ENCODE results near the gene UBL4B. TPM values are rescaled to one million over a fixed set of nuclear protein-coding genes. Genes with fewer than 3 reads are reported as not detected.

UBL4B gene
- total and polyA plus RNA-seq, 11 donors = 0.11 TPM; not detected in 10

GRCh38 chr1:110065841-110066240 lies 46.4 kb upstream of the UBL4B start:
- peaks cover 0 to 2% (median 0%) of the 10 kb centered on the region in 9 donors for H3K36me3 ChIP-seq
- no peak for DNase-seq
- H3K4me1 ChIP-seq = peaks cover 5 to 32% (median 20%) of the 10 kb centered on the region in 12 donors
- WGBS, 4 donors = 92 to 94% (median 93%) methylated on average over 5 of the region's 5 CpGs
- H3K4me3 ChIP-seq = no peak overlapping the region
- H3K27me3 ChIP-seq = peaks cover 29 to 43% (median 41%) of the 10 kb centered on the region in 9 donors
- no peak for ATAC-seq
- TF ChIP-seq, protein P1, sequence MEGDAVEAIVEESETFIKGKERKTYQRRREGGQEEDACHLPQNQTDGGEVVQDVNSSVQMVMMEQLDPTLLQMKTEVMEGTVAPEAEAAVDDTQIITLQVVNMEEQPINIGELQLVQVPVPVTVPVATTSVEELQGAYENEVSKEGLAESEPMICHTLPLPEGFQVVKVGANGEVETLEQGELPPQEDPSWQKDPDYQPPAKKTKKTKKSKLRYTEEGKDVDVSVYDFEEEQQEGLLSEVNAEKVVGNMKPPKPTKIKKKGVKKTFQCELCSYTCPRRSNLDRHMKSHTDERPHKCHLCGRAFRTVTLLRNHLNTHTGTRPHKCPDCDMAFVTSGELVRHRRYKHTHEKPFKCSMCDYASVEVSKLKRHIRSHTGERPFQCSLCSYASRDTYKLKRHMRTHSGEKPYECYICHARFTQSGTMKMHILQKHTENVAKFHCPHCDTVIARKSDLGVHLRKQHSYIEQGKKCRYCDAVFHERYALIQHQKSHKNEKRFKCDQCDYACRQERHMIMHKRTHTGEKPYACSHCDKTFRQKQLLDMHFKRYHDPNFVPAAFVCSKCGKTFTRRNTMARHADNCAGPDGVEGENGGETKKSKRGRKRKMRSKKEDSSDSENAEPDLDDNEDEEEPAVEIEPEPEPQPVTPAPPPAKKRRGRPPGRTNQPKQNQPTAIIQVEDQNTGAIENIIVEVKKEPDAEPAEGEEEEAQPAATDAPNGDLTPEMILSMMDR (IDR thresholded peaks at IDR 0.05) = no peak
- no peak for TF ChIP-seq POLR2A (IDR thresholded peaks at IDR 0.05)
- intact Hi-C loops (cut with DNase I) = no loop called here
- H3K27ac ChIP-seq = no peak overlapping the region
- no peaks in the 10 kb centered on the region for H3K9me3 ChIP-seq

DNA sequence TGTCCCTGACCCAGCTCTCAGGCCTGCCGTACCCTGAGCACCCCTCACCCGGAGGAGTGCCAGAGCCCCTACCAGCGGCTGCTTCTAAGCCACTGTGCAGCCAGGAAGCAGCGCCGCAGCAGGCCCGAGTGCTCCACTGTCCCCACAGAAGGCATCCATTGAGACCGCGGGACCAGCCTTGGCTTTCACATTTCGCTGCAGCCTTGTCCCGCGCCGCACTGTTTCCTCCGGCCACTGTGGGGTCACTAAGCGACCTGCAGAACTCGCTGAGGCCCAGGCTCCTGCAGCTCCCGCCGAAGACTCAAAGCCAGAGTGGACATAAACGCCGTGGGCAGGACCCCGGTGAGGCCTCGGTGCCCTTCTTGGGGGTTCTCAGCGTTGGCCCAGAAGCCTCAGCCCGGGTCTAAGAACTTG lies 44.8 kb upstream of the UBL4B start:
- peak overlapping the region in 1 of 12 donors; percentile 7 for H3K4me3 ChIP-seq

GRCh38 chr1:110067893-110068645 lies 44.2 kb upstream of the UBL4B start:
- Histone ChIP-seq H3K36me3 (no peaks in the 10 kb centered on the region), H3K27me3 (peaks cover 43 to 66% (median 58%) of the 10 kb centered on the region in 9 donors), H3K4me3 (peak overlapping the region in 5 of 12 donors; percentile 7 to 33 (median 15)), H3K4me1 (peaks cover 5 to 34% (median 21%) of the 10 kb centered on the region in 12 donors), H3K27ac (no peak overlapping the region), H3K9me3 (no peaks in the 10 kb centered on the region)
- intact Hi-C loops (cut with DNase I) = no loop called here
- ATAC-seq (no peak), DNase-seq (no peak)
- 12 to 24% (median 16%) methylated on average over 30 to 68 of the region's 68 CpGs for WGBS, 4 donors
- TF ChIP-seq, protein P1 (IDR thresholded peaks at IDR 0.05) = no peak
- no peak for TF ChIP-seq POLR2A (IDR thresholded peaks at IDR 0.05)

More for the DNA sequence above, 44.8 kb upstream of the UBL4B start:
- ATAC-seq (no peak), DNase-seq (no peak)
- 40 to 57% (median 54%) methylated on average over 17 to 23 of the region's 23 CpGs for WGBS, 4 donors
- Histone ChIP-seq H3K4me1 (peaks cover 5 to 34% (median 21%) of the 10 kb centered on the region in 12 donors), H3K27ac (no peak overlapping the region), H3K27me3 (peaks cover 43 to 60% (median 54%) of the 10 kb centered on the region in 9 donors), H3K9me3 (no peaks in the 10 kb centered on the region), H3K36me3 (no peaks in the 10 kb centered on the region)
- intact Hi-C loops (cut with DNase I) = no loop called here
- TF ChIP-seq, protein P1 (IDR thresholded peaks at IDR 0.05) = no peak
- no peak for TF ChIP-seq POLR2A (IDR thresholded peaks at IDR 0.05)

DNA sequence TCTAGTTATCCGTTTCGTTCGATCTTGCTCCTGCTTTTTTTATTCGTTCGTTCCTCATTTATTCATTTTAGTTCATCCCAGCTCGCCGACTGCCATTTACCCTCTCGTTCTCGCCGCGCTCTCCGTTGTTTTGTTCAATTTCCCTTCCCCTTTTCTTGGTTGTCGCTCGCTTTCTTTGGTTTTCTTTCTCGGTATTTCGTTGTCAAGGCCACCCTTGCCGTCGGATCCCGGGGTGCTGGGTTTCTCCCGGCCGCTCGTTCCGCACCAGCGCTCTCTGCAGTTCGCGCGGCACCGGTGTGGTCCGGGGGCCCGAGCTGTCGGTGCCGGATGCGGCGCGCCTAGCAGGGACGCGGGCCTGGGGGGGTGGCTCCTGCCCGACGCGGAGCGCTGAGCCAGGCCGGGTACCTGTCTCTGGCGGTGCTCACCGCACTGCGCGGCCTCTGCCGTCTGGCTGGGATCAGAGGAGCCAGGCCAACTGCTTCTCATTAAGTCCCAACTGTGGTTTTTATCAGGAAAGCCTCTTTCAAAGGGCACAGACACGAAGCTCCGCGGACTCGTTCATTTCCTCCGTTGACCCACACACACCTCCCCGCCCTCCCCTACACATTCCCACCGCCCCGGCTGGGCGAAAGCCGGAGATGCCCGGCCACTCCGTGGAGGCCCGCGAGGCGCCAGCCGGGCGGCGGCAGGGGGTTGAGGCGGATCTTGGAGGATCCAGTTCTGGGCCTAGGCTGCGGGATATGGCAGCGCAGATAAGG lies 43.4 kb upstream of the UBL4B start:
- H3K27me3 ChIP-seq = peaks cover 43 to 73% (median 58%) of the 10 kb centered on the region in 9 donors
- ATAC-seq (no peak), DNase-seq (no peak)
- peak overlapping the region in 5 of 12 donors; percentile 9 to 33 (median 11) for H3K4me3 ChIP-seq
- TF ChIP-seq, protein P1 (IDR thresholded peaks at IDR 0.05) = no peak
- TF ChIP-seq POLR2A (IDR thresholded peaks at IDR 0.05) = no peak
- no peaks in the 10 kb centered on the region for H3K9me3 ChIP-seq
- H3K4me1 ChIP-seq = peaks cover 5 to 34% (median 21%) of the 10 kb centered on the region in 12 donors
- 5 to 10% (median 8%) methylated on average over 62 to 68 of the region's 68 CpGs for WGBS, 4 donors
- H3K27ac ChIP-seq = no peak overlapping the region
- intact Hi-C loops (cut with DNase I) = no loop called here
- H3K36me3 ChIP-seq = no peaks in the 10 kb centered on the region

Measured in heart left ventricle (tissue), 16 donors.